H9 (cell line): ENCODE data around the gene IL16. TPM values are rescaled to one million over a fixed set of nuclear protein-coding genes. Genes with fewer than 3 reads are reported as not detected.

Experiments
- DNase-seq: peaks from one replicate; pipeline ENCODE4 v3.0.0-alpha.2; 2017
- H2AFZ ChIP-seq: one replicate; pipeline ENCODE4 v1.6.1; 2013; ENCODE audit warnings: mild to moderate bottlenecking, low read length, control low read depth, moderate library complexity
- H2AK5ac ChIP-seq: 2 replicates; pipeline ENCODE4 v1.6.1; 2013; ENCODE audit warnings: low read length, control low read depth, mixed read lengths; ENCODE audit not compliant: insufficient read length
- H2BK120ac ChIP-seq: one replicate; pipeline ENCODE4 v1.6.1; 2013; ENCODE audit warnings: low read depth, mild to moderate bottlenecking, low read length, control low read depth, inconsistent platforms; ENCODE audit not compliant: poor library complexity, severe bottlenecking
- H2BK12ac ChIP-seq: 2 replicates; pipeline ENCODE4 v1.6.1; 2013; ENCODE audit warnings: low read length, control low read depth, mixed read lengths, low read depth; ENCODE audit not compliant: insufficient read length
- H2BK15ac ChIP-seq: 2 replicates; pipeline ENCODE4 v1.6.1; 2013; ENCODE audit warnings: low read depth, low read length, control low read depth
- H2BK20ac ChIP-seq: one replicate; pipeline ENCODE4 v1.6.1; 2013; ENCODE audit warnings: low read depth, mild to moderate bottlenecking, low read length, control low read depth, inconsistent platforms; ENCODE audit not compliant: poor library complexity, severe bottlenecking
- H2BK5ac ChIP-seq: 2 replicates; pipeline ENCODE4 v1.6.1; 2013; ENCODE audit warnings: low read length, control low read depth, mixed read lengths; ENCODE audit not compliant: insufficient read length
- H3K14ac ChIP-seq: 2 replicates; pipeline ENCODE4 v1.6.1; 2013; ENCODE audit warnings: low read length, control low read depth; ENCODE audit not compliant: insufficient read depth
- H3K18ac ChIP-seq: 2 replicates; pipeline ENCODE4 v1.6.1; 2013; ENCODE audit warnings: low read depth, mild to moderate bottlenecking, mixed read lengths, low read length, control low read depth; ENCODE audit not compliant: insufficient read length
- H3K23ac ChIP-seq: 2 replicates; pipeline ENCODE4 v1.6.1; 2013; ENCODE audit warnings: low read length, control low read depth, mixed read lengths, low read depth; ENCODE audit not compliant: insufficient read length
- H3K23me2 ChIP-seq: 2 replicates; pipeline ENCODE4 v1.6.1; 2013; ENCODE audit warnings: low read depth, mild to moderate bottlenecking, mixed read lengths, low read length, control low read depth; ENCODE audit not compliant: insufficient read length, poor library complexity, severe bottlenecking
- H3K27ac ChIP-seq: 2 replicates; pipeline ENCODE4 v1.5.1; 2013; ENCODE audit warnings: low read length, control low read depth, mixed read lengths, low read depth; ENCODE audit not compliant: insufficient read length
- H3K27me3 ChIP-seq: 2 replicates; pipeline ENCODE4 v1.6.1; 2013; ENCODE audit warnings: low read length, control low read depth, inconsistent platforms; ENCODE audit not compliant: insufficient read depth
- H3K4ac ChIP-seq: 2 replicates; pipeline ENCODE4 v1.6.1; 2013; ENCODE audit warnings: low read depth, mild to moderate bottlenecking, control low read depth, inconsistent platforms, low read length, moderate library complexity
- H3K4me1 ChIP-seq: 2 replicates; pipeline ENCODE4 v1.6.1; 2013; ENCODE audit warnings: low read length, control low read depth, inconsistent platforms; ENCODE audit not compliant: insufficient read depth
- H3K4me2 ChIP-seq: 2 replicates; pipeline ENCODE4 v1.6.1; 2013; ENCODE audit warnings: low read length, control low read depth, mixed read lengths; ENCODE audit not compliant: insufficient read length, insufficient read depth
- H3K56ac ChIP-seq: 2 replicates; pipeline ENCODE4 v1.6.1; 2013; ENCODE audit warnings: low read depth, mild to moderate bottlenecking, mixed read lengths, low read length, control low read depth; ENCODE audit not compliant: insufficient read length
- H3K79me1 ChIP-seq: 2 replicates; pipeline ENCODE4 v1.6.1; 2013; ENCODE audit warnings: low read depth, mild to moderate bottlenecking, moderate library complexity, low read length, control low read depth, inconsistent platforms; ENCODE audit not compliant: insufficient read depth, poor library complexity, severe bottlenecking
- H3K79me2 ChIP-seq: 2 replicates; pipeline ENCODE4 v1.6.1; 2013; ENCODE audit warnings: low read length, control low read depth, inconsistent platforms; ENCODE audit not compliant: insufficient read depth
- H3K9ac ChIP-seq: 2 replicates; pipeline ENCODE4 v1.6.1; 2013; ENCODE audit warnings: low read length, control low read depth, mixed read lengths; ENCODE audit not compliant: insufficient read length; ENCODE audit errors: extremely low read depth
- H3K9me3 ChIP-seq: one replicate; pipeline ENCODE4 v1.6.1; 2013; ENCODE audit warnings: low read depth, low read length, inconsistent platforms; ENCODE audit not compliant: control insufficient read depth
- H3T11ph ChIP-seq: one replicate; pipeline ENCODE4 v1.6.1; 2013; ENCODE audit warnings: mild to moderate bottlenecking, low read length, control low read depth, inconsistent platforms
- H4K20me1 ChIP-seq: one replicate; pipeline ENCODE4 v1.6.1; 2013; ENCODE audit not compliant: control insufficient read depth, insufficient read length, insufficient read depth
- H4K5ac ChIP-seq: 2 replicates; pipeline ENCODE4 v1.6.1; 2013; ENCODE audit warnings: low read depth, mild to moderate bottlenecking, mixed read lengths, low read length, control low read depth; ENCODE audit not compliant: insufficient read length
- H4K8ac ChIP-seq: replicated peaks from 2 replicates; pipeline ENCODE4 v1.6.1; 2013; ENCODE audit warnings: low read length, control low read depth, mixed read lengths, low read depth; ENCODE audit not compliant: insufficient read length
- H4K91ac ChIP-seq: 2 replicates; pipeline ENCODE4 v1.6.1; 2013; ENCODE audit warnings: low read depth, mild to moderate bottlenecking, moderate library complexity, mixed read lengths, low read length, control low read depth; ENCODE audit not compliant: insufficient read length
- H3K27ac Mint-ChIP-seq, 3 experiments: 2 replicates in 2 of 3; 3 replicates in 1 of 3; pipeline ENCODE4 v1.8.0; 2020 to 2021; ENCODE audit warnings: mixed read lengths in 3 of 3, mild to moderate bottlenecking in 1 of 3, moderate library complexity in 1 of 3
- H3K27me3 Mint-ChIP-seq: 2 replicates; pipeline ENCODE4 v1.8.0; 2021; ENCODE audit warnings: low read depth, mild to moderate bottlenecking, moderate library complexity, mixed read lengths
- H3K36me3 Mint-ChIP-seq, 3 experiments: 2 replicates in 2 of 3; 3 replicates in 1 of 3; pipeline ENCODE4 v1.8.0; 2020 to 2021; ENCODE audit warnings: low read depth in 3 of 3, mixed read lengths in 3 of 3; ENCODE audit not compliant: insufficient read depth in 1 of 3
- H3K4me1 Mint-ChIP-seq, 2 experiments: 2 replicates each; pipeline ENCODE4 v1.8.0; 2020; ENCODE audit warnings: mixed read lengths in 2 of 2
- H3K4me3 Mint-ChIP-seq, 2 experiments: 2 replicates in 1 of 2; 3 replicates in 1 of 2; pipeline ENCODE4 v1.8.0; 2020 to 2021; ENCODE audit warnings: mild to moderate bottlenecking in 2 of 2, mixed read lengths in 2 of 2, moderate library complexity in 1 of 2
- H3K9me3 Mint-ChIP-seq, 2 experiments: 2 replicates in 1 of 2; 3 replicates in 1 of 2; pipeline ENCODE4 v1.8.0; 2020; ENCODE audit warnings: mild to moderate bottlenecking in 2 of 2, mixed read lengths in 2 of 2, moderate library complexity in 1 of 2
- CTCF ChIP-seq: fragments of 200-600 bp; sonication (generic); conservative IDR thresholded peaks from 3 replicates; pipeline ENCODE4 v1.8.0; 2021; ENCODE audit warnings: antibody characterized with exemption, mild to moderate bottlenecking
- WGBS: extraction: QIAGEN DNeasy Blood & Tissue Kit; methylation state at CpG from one replicate; pipeline ENCODE4 v1.1.7; 2013; ENCODE audit warnings: missing lambda C conversion rate, low lambda C conversion rate, mixed read lengths; ENCODE audit not compliant: insufficient read length; ENCODE audit errors: extremely low coverage; 5-methylcytosine and 5-hydroxymethylcytosine counted together
- total RNA-seq: library from RNA; stranded (reverse); gene quantifications from 2 replicates; pipeline ENCODE4 v1.2.1, GENCODE V29; 2021

The IL16 gene
- total RNA-seq, 1 experiment from 2014 or later: 0.28 TPM

- Histone ChIP-seq H3K9me3 (no peaks in the 10 kb centered on the region), H3K9ac (no peak overlapping the region), H3K23ac (no peak overlapping the region), H3K4ac (no peak overlapping the region), H2BK5ac (no peak overlapping the region), H2BK12ac (no peak overlapping the region), H3K27me3 (no peaks in the 10 kb centered on the region), H2AK5ac (no peak overlapping the region), H3K4me2 (no peak overlapping the region), H4K8ac (no peak overlapping the region), H3K23me2 (no peaks in the 10 kb centered on the region), H3K79me1 (no peaks in the 10 kb centered on the region), H3K79me2 (no peaks in the 10 kb centered on the region), H3K14ac (no peak overlapping the region), H4K91ac (no peak overlapping the region), H3T11ph (no peak overlapping the region), H4K5ac (no peak overlapping the region), H2AFZ (no peak overlapping the region), H2BK15ac (no peak overlapping the region; the same call in 1 of the 2 replicates), H2BK120ac (no peak overlapping the region), H3K18ac (no peak overlapping the region), H3K27ac (no peak overlapping the region), H2BK20ac (no peak overlapping the region), H3K56ac (no peak overlapping the region), H4K20me1 (no peaks in the 10 kb centered on the region), H3K4me1 (no peaks in the 10 kb centered on the region)
- H3K9me3 Mint-ChIP-seq: no peaks in the 10 kb centered on the region
- TF ChIP-seq CTCF: no peak
- no peak for DNase-seq
- no CpG with 5 or more reads among the region's 10 CpGs for WGBS
- no peak overlapping the region for H3K4me3 Mint-ChIP-seq
- peaks cover 4% of the 10 kb centered on the region for H3K27me3 Mint-ChIP-seq
- no peak overlapping the region for H3K27ac Mint-ChIP-seq
- H3K4me1 Mint-ChIP-seq: peaks cover 4 to 7% of the 10 kb centered on the region in 2 experiments
- H3K36me3 Mint-ChIP-seq: no peaks in the 10 kb centered on the region
Observed at GRCh38 chr15:81225161-81225671, 28.5 kb downstream of the IL16 start.
